GM23248 (cell line): ENCODE measurements around the gene IQSEC1. TPM values are rescaled to one million over a fixed set of nuclear protein-coding genes. Genes with fewer than 3 reads are reported as not detected.

Source experiments
- DNase-seq: peaks from one replicate; pipeline ENCODE4 v3.0.0-alpha.2; 2015
- H2AFZ ChIP-seq: fragments of 200-600 bp; sonication (generic); 2 replicates; pipeline ENCODE4 v1.6.1; 2016; ENCODE audit warnings: antibody characterized with exemption
- H3F3A ChIP-seq: fragments of 200-600 bp; sonication (generic); 2 replicates; pipeline ENCODE4 v1.6.1; 2016; ENCODE audit warnings: mild to moderate bottlenecking, antibody characterized with exemption, mixed run types; ENCODE audit not compliant: insufficient read depth
- H3K27ac ChIP-seq: fragments of 200-600 bp; sonication (generic); 2 replicates; pipeline ENCODE4 v1.5.1; 2016; ENCODE audit warnings: mild to moderate bottlenecking
- H3K27me3 ChIP-seq: fragments of 200-600 bp; sonication (generic); replicated peaks from 2 replicates; pipeline ENCODE4 v1.6.1; 2016; ENCODE audit warnings: mild to moderate bottlenecking; ENCODE audit not compliant: insufficient read depth
- H3K36me3 ChIP-seq: fragments of 200-600 bp; sonication (generic); 2 replicates; pipeline ENCODE4 v1.6.1; 2016; ENCODE audit warnings: low read depth, mild to moderate bottlenecking
- H3K4me1 ChIP-seq: fragments of 200-600 bp; sonication (generic); 2 replicates; pipeline ENCODE4 v1.6.1; 2016; ENCODE audit warnings: mild to moderate bottlenecking; ENCODE audit not compliant: insufficient read depth
- H3K4me2 ChIP-seq: fragments of 200-600 bp; sonication (generic); one replicate; pipeline ENCODE4 v1.6.1; 2016; ENCODE audit warnings: mild to moderate bottlenecking; ENCODE audit not compliant: unreplicated experiment
- H3K4me3 ChIP-seq: fragments of 200-600 bp; sonication (generic); 2 replicates; pipeline ENCODE4 v1.5.1; 2016; ENCODE audit warnings: mild to moderate bottlenecking
- H3K79me2 ChIP-seq: fragments of 200-600 bp; sonication (generic); 2 replicates; pipeline ENCODE4 v1.6.1; 2016; ENCODE audit warnings: mild to moderate bottlenecking; ENCODE audit not compliant: insufficient read depth
- H3K9ac ChIP-seq: fragments of 200-600 bp; sonication (generic); 2 replicates; pipeline ENCODE4 v1.6.1; 2016; ENCODE audit warnings: mild to moderate bottlenecking
- H3K9me2 ChIP-seq: fragments of 200-600 bp; sonication (generic); 2 replicates; pipeline ENCODE4 v1.6.1; 2016; ENCODE audit warnings: mixed run types, mild to moderate bottlenecking, moderate library complexity; ENCODE audit not compliant: insufficient read depth
- H3K9me3 ChIP-seq: fragments of 200-600 bp; sonication (generic); one replicate; pipeline ENCODE4 v1.6.1; 2017; ENCODE audit warnings: low read depth
- H4K20me1 ChIP-seq: fragments of 200-600 bp; sonication (generic); 2 replicates; pipeline ENCODE4 v1.6.0; 2016; ENCODE audit not compliant: insufficient read depth
- EZH2 ChIP-seq: fragments of 200-600 bp; sonication (generic); IDR thresholded peaks from 2 replicates; pipeline ENCODE4 v1.6.1; 2018; ENCODE audit warnings: antibody characterized with exemption, mild to moderate bottlenecking; ENCODE audit not compliant: insufficient read depth, poor library complexity, severe bottlenecking
- EZH2phosphoT487 ChIP-seq: fragments of 200-600 bp; sonication (generic); IDR thresholded peaks from 2 replicates; pipeline ENCODE4 v1.6.1; 2018; ENCODE audit warnings: antibody characterized with exemption, moderate library complexity, mild to moderate bottlenecking, low read depth; ENCODE audit not compliant: insufficient read depth
- WGBS, 2 experiments: methylation state at CpG; one replicate each; pipeline ENCODE4 v1.1.6; 2015 to 2017; ENCODE audit warnings: low lambda C conversion rate in 2 of 2, low coverage in 1 of 2; ENCODE audit errors: missing lambda C conversion rate in 2 of 2; 5-methylcytosine and 5-hydroxymethylcytosine counted together
- in situ Hi-C: fragments of 300-500 bp; cut with MboI; formaldehyde crosslinking; loops from 2 replicates; pipeline ENCODE4 v1.15.0; 2020
- polyA plus RNA-seq: library from polyadenylated mRNA; unstranded; fragments of >200 nt; fragmentation: Nextera tagmentation; extraction: Ambion mirVana; gene quantifications from 2 replicates; pipeline ENCODE4 v1.2.1, GENCODE V29; 2016
- total RNA-seq: library from RNA; depleted of rRNA; stranded (reverse); fragments of >200 nt; shearing (Covaris generic); gene quantifications from 2 replicates; pipeline ENCODE4 v1.2.3, GENCODE V29; 2014

IQSEC1 gene
- total and polyA plus RNA-seq, 2 experiments from 2014 or later = 5.1 to 21.6 TPM

GRCh38 chr3:13019243-13020095, 53.8 kb downstream of the IQSEC1 start:
- Histone ChIP-seq H3K9me2 (no peaks in the 10 kb centered on the region), H4K20me1 (no peaks in the 10 kb centered on the region), H3K36me3 (no peaks in the 10 kb centered on the region), H2AFZ (no peak overlapping the region), H3K4me3 (no peak overlapping the region; the same call in 1 of the 2 replicates), H3K9me3 (no peaks in the 10 kb centered on the region), H3K27ac (no peak overlapping the region), H3K4me1 (peaks cover 42% of the 10 kb centered on the region), H3K27me3 (no peaks in the 10 kb centered on the region), H3K79me2 (no peaks in the 10 kb centered on the region), H3F3A (peaks cover 11% of the 10 kb centered on the region; the same call in 1 of the 2 replicates), H3K9ac (no peak overlapping the region), H3K4me2 (peak overlapping the region; percentile 40)
- 45 to 50% methylated on average over 28 of the region's 30 CpGs for WGBS, 2 experiments
- in situ Hi-C loops = no loop called here
- TF ChIP-seq EZH2 = no peak
- TF ChIP-seq EZH2phosphoT487 = no peak
- peak; percentile 83 for DNase-seq

GRCh38 chr3:13018561-13019242, 54.5 kb downstream of the IQSEC1 start:
- no peaks in the 10 kb centered on the region for H3K27me3 ChIP-seq
- H3K36me3 ChIP-seq = no peaks in the 10 kb centered on the region
- DNase-seq = peak; percentile 14
- 40 to 48% methylated on average over 14 to 15 of the region's 15 CpGs for WGBS, 2 experiments
- in situ Hi-C loops = no loop called here
- no peaks in the 10 kb centered on the region for H3K79me2 ChIP-seq
- H4K20me1 ChIP-seq = no peaks in the 10 kb centered on the region
- H3K27ac ChIP-seq = no peak overlapping the region
- H3K4me3 ChIP-seq = no peak overlapping the region; the same call in 1 of the 2 replicates
- no peak overlapping the region for H2AFZ ChIP-seq
- no peaks in the 10 kb centered on the region for H3K9me2 ChIP-seq
- peak overlapping the region; percentile 40 for H3K4me2 ChIP-seq
- TF ChIP-seq EZH2phosphoT487 = no peak
- TF ChIP-seq EZH2 = no peak
- H3K9ac ChIP-seq = no peak overlapping the region
- H3K4me1 ChIP-seq = peaks cover 39% of the 10 kb centered on the region
- H3F3A ChIP-seq = peaks cover 5% of the 10 kb centered on the region; the same call in 1 of the 2 replicates
- H3K9me3 ChIP-seq = no peaks in the 10 kb centered on the region

- peaks cover 33% of the 10 kb centered on the region for H3K4me1 ChIP-seq
- H3F3A ChIP-seq = no peaks in the 10 kb centered on the region
- H3K4me2 ChIP-seq = peak overlapping the region; percentile 21
- WGBS, 2 experiments = 4 to 5% methylated on average over 8 of the region's 8 CpGs
- H3K9me2 ChIP-seq = no peaks in the 10 kb centered on the region
- H3K9me3 ChIP-seq = no peaks in the 10 kb centered on the region
- TF ChIP-seq EZH2 (no peak), EZH2phosphoT487 (no peak)
- in situ Hi-C loops = no loop called here
- H3K4me3 ChIP-seq = no peak overlapping the region
- DNase-seq = peak; percentile 73
- H3K27ac ChIP-seq = no peak overlapping the region
- no peak overlapping the region for H2AFZ ChIP-seq
- H3K27me3 ChIP-seq = no peaks in the 10 kb centered on the region
- no peak overlapping the region for H3K9ac ChIP-seq
- no peaks in the 10 kb centered on the region for H4K20me1 ChIP-seq
- H3K79me2 ChIP-seq = no peaks in the 10 kb centered on the region
- no peaks in the 10 kb centered on the region for H3K36me3 ChIP-seq
These were observed 55.2 kb downstream of the IQSEC1 start for GRCh38 chr3:13018043-13018451.

GRCh38 chr3:13017361-13018042, 55.7 kb downstream of the IQSEC1 start:
- Histone ChIP-seq H3K4me3 (no peak overlapping the region), H3K36me3 (no peaks in the 10 kb centered on the region), H2AFZ (no peak overlapping the region), H3K27ac (no peak overlapping the region), H3K4me1 (peaks cover 29% of the 10 kb centered on the region), H3K27me3 (no peaks in the 10 kb centered on the region), H3K79me2 (no peaks in the 10 kb centered on the region), H3K9ac (no peak overlapping the region), H3K4me2 (peak overlapping the region; percentile 21), H3F3A (no peaks in the 10 kb centered on the region), H3K9me3 (no peaks in the 10 kb centered on the region), H3K9me2 (no peaks in the 10 kb centered on the region), H4K20me1 (no peaks in the 10 kb centered on the region)
- 62 to 63% methylated on average over 16 of the region's 16 CpGs for WGBS, 2 experiments
- in situ Hi-C loops = no loop called here
- DNase-seq = no peak
- TF ChIP-seq EZH2 (no peak), EZH2phosphoT487 (no peak)
